Erythroblast (primary cell): ENCODE measurements around the gene FGD3.

Experiments
- DNase-seq, 2 experiments: peaks; one replicate each; lab custom pipeline; 2025; lab: John Stamatoyannopoulos, UW
- GATA1 ChIP-seq: IDR thresholded peaks from 2 replicates; pipeline ENCODE4 v1.6.1; 2011; ENCODE audit warnings: low read depth, mild to moderate bottlenecking, control low read depth, low read length, moderate library complexity
- POLR2A ChIP-seq: IDR thresholded peaks from 2 replicates; pipeline ENCODE4 v1.6.1; 2011; ENCODE audit warnings: mild to moderate bottlenecking, low read length

Gene FGD3

GRCh38 chr9:92948038-92948534, 763 bp downstream of the FGD3 start:
- DNase-seq, result no peak
- TF ChIP-seq GATA1, result no peak
- TF ChIP-seq POLR2A, result no peak

GRCh38 chr9:92948632-92949031, 1.3 kb downstream of the FGD3 start:
- no peak for DNase-seq

GRCh38 chr9:92949266-92949982, 2.1 kb downstream of the FGD3 start:
- TF ChIP-seq GATA1 (no peak), POLR2A (no peak)
- no peak for DNase-seq

More at GRCh38 chr9:92948632-92949031, 1.3 kb downstream of the FGD3 start:
- TF ChIP-seq POLR2A, result no peak
- no peak for TF ChIP-seq GATA1

- no peak for TF ChIP-seq POLR2A
- TF ChIP-seq GATA1, result no peak
- no peak for DNase-seq
Observed at GRCh38 chr9:92950359-92950955, 3.1 kb downstream of the FGD3 start.

GRCh38 chr9:92952906-92953610, 5.7 kb downstream of the FGD3 start:
- TF ChIP-seq GATA1 (no peak), POLR2A (no peak)
- no peak for DNase-seq

GRCh38 chr9:92954049-92954861, 6.9 kb downstream of the FGD3 start:
- TF ChIP-seq POLR2A (no peak), GATA1 (no peak)

GRCh38 chr9:92954886-92955285, 7.6 kb downstream of the FGD3 start:
- TF ChIP-seq POLR2A (no peak), GATA1 (no peak)
- no peak for DNase-seq

More at GRCh38 chr9:92954049-92954861, 6.9 kb downstream of the FGD3 start:
- no peak for DNase-seq

- TF ChIP-seq POLR2A (no peak), GATA1 (no peak)
- DNase-seq, result no peak
Observed at GRCh38 chr9:92960561-92961290, 13.4 kb downstream of the FGD3 start.

- DNase-seq, result no peak
- no peak for TF ChIP-seq POLR2A
- TF ChIP-seq GATA1, result no peak
Observed at GRCh38 chr9:92961627-92962302, 14.4 kb downstream of the FGD3 start.

- TF ChIP-seq GATA1 (no peak), POLR2A (no peak)
Observed at GRCh38 chr9:92962303-92962649, 15.0 kb downstream of the FGD3 start.

GRCh38 chr9:92962846-92963245, 15.5 kb downstream of the FGD3 start:
- TF ChIP-seq GATA1, result no peak
- no peak for TF ChIP-seq POLR2A
- DNase-seq, result no peak

More at GRCh38 chr9:92962303-92962649, 15.0 kb downstream of the FGD3 start:
- DNase-seq, result no peak

- peak; percentile 64 to 74 for DNase-seq
Observed at GRCh38 chr9:92963831-92964606, 16.7 kb downstream of the FGD3 start.

More at GRCh38 chr9:92963831-92964606, 16.7 kb downstream of the FGD3 start:
- TF ChIP-seq GATA1 (no peak), POLR2A (peak; percentile 66)
